Stomach smooth muscle (tissue), 2 donors: ENCODE results near the gene SENP7.
"Not testable (repeated sequence)": the region's sequence is repeated elsewhere in the genome, so short reads cannot be mapped to it uniquely, and the experiment has no call there.

Experiments
- H3K27ac ChIP-seq: one replicate; pipeline ENCODE4 v1.7.0; 2013; ENCODE audit warnings: mild to moderate bottlenecking, low read length, inconsistent platforms
- H3K27me3 ChIP-seq, 2 donors: one replicate each; pipeline ENCODE4 v1.7.0; 2013; ENCODE audit warnings: low read length in 2 of 2; ENCODE audit not compliant: insufficient read depth in 2 of 2, control insufficient read depth in 1 of 2
- H3K36me3 ChIP-seq, 2 donors: one replicate each; pipeline ENCODE4 v1.7.0; 2013; ENCODE audit warnings: low read length in 2 of 2; ENCODE audit not compliant: control insufficient read depth in 2 of 2, insufficient read depth in 2 of 2
- H3K4me1 ChIP-seq: one replicate; pipeline ENCODE4 v1.7.0; 2013; ENCODE audit warnings: low read length; ENCODE audit not compliant: control insufficient read depth, insufficient read depth
- H3K4me3 ChIP-seq, 2 donors: one replicate each; pipeline ENCODE4 v1.7.0; 2013; ENCODE audit warnings: low read length in 2 of 2
- H3K9ac ChIP-seq, 2 donors: one replicate each; pipeline ENCODE4 v1.7.0; 2013; ENCODE audit warnings: low read length in 2 of 2, mild to moderate bottlenecking in 1 of 2
- H3K9me3 ChIP-seq, 2 donors: one replicate each; pipeline ENCODE4 v1.7.0; 2013; ENCODE audit warnings: low read length in 2 of 2; ENCODE audit not compliant: control insufficient read depth in 2 of 2
- donor health status: healthy.
- donor health status: Pancreatic carcinoma.

Gene SENP7

GRCh38 chr3:101512646-101513418, at the start of gene SENP7:
Gene SENP7, minus strand, starts transcription at chr3:101513212. Its CDS starts 82 bp downstream, at chr3:101513130.
- peak within 1 kb of the TSS; percentile 98 to 99 for H3K4me3 ChIP-seq
- H3K27me3 ChIP-seq, result no peaks in the 10 kb centered on the region
- no peaks in the 10 kb centered on the region for H3K9me3 ChIP-seq
- H3K27ac ChIP-seq, result peak within 1 kb of the TSS; percentile 92
- H3K9ac ChIP-seq, result peak within 1 kb of the TSS; percentile 91
- H3K4me1 ChIP-seq, result peaks cover 2% of the 10 kb centered on the region
- H3K36me3 ChIP-seq, result no peaks in the 10 kb centered on the region

- peaks cover 9% of the 10 kb centered on the region for H3K4me1 ChIP-seq
- H3K9ac ChIP-seq, result peak within 1 kb of the TSS; percentile 92 to 94
- H3K9me3 ChIP-seq, result no peaks in the 10 kb centered on the region
- peak within 1 kb of the TSS; percentile 97 to 99 for H3K4me3 ChIP-seq
- peak within 1 kb of the TSS; percentile 87 for H3K27ac ChIP-seq
- H3K36me3 ChIP-seq, result peaks cover 4 to 10% of the 10 kb centered on the region in 2 donors
- H3K27me3 ChIP-seq, result peaks cover 5 to 7% of the 10 kb centered on the region in 2 donors
Measured at GRCh38 chr3:101561630-101562328, 48.8 kb upstream of the SENP7 start, which contains the start of gene TRMT10C. Gene TRMT10C, plus strand, starts transcription at chr3:101561868. Its CDS starts 2,914 bp downstream, at chr3:101564782.

- Histone ChIP-seq H3K36me3 (no peaks in the 10 kb centered on the region), H3K4me3 (no peak overlapping the region), H3K4me1 (no peaks in the 10 kb centered on the region), H3K9ac (no peak overlapping the region), H3K27me3 (peaks cover 5 to 9% of the 10 kb centered on the region in 2 donors), H3K9me3 (no peaks in the 10 kb centered on the region), H3K27ac (no peak overlapping the region)
Measured at GRCh38 chr3:101556064-101556463, 43.1 kb upstream of the SENP7 start.

- not testable (repeated sequence) for H3K4me3 ChIP-seq, H3K27me3 ChIP-seq, H3K9ac ChIP-seq, H3K27ac ChIP-seq, H3K36me3 ChIP-seq, H3K9me3 ChIP-seq, H3K4me1 ChIP-seq
Measured at GRCh38 chr3:101553381-101553780, 40.4 kb upstream of the SENP7 start.

- H3K4me3 ChIP-seq, H3K27me3 ChIP-seq, H3K36me3 ChIP-seq, H3K27ac ChIP-seq, H3K9me3 ChIP-seq, H3K4me1 ChIP-seq, H3K9ac ChIP-seq: not testable (repeated sequence)
Measured at GRCh38 chr3:101551359-101552081, 38.5 kb upstream of the SENP7 start.

GRCh38 chr3:101549473-101549872, 36.5 kb upstream of the SENP7 start:
- Histone ChIP-seq H3K9ac (no peak overlapping the region), H3K27me3 (no peaks in the 10 kb centered on the region), H3K9me3 (no peaks in the 10 kb centered on the region), H3K36me3 (no peaks in the 10 kb centered on the region), H3K4me3 (no peak overlapping the region), H3K4me1 (no peaks in the 10 kb centered on the region), H3K27ac (no peak overlapping the region)

- no peak overlapping the region for H3K9ac ChIP-seq
- H3K27me3 ChIP-seq, result no peaks in the 10 kb centered on the region
- no peaks in the 10 kb centered on the region for H3K9me3 ChIP-seq
- H3K4me3 ChIP-seq, result no peak overlapping the region
- H3K4me1 ChIP-seq, result no peaks in the 10 kb centered on the region
- no peaks in the 10 kb centered on the region for H3K36me3 ChIP-seq
- no peak overlapping the region for H3K27ac ChIP-seq
Measured at GRCh38 chr3:101548527-101549105, 35.6 kb upstream of the SENP7 start.

GRCh38 chr3:101544161-101544850, 31.3 kb upstream of the SENP7 start:
- no peaks in the 10 kb centered on the region for H3K36me3 ChIP-seq
- no peaks in the 10 kb centered on the region for H3K9me3 ChIP-seq
- H3K27me3 ChIP-seq, result no peaks in the 10 kb centered on the region
- no peak overlapping the region for H3K4me3 ChIP-seq
- H3K9ac ChIP-seq, result no peak overlapping the region
- H3K4me1 ChIP-seq, result no peaks in the 10 kb centered on the region
- H3K27ac ChIP-seq, result no peak overlapping the region

- Histone ChIP-seq H3K9me3 (no peaks in the 10 kb centered on the region), H3K4me1 (no peaks in the 10 kb centered on the region), H3K4me3 (no peak overlapping the region), H3K9ac (no peak overlapping the region), H3K27me3 (no peaks in the 10 kb centered on the region), H3K36me3 (no peaks in the 10 kb centered on the region), H3K27ac (no peak overlapping the region)
Measured at GRCh38 chr3:101542957-101543356, 29.9 kb upstream of the SENP7 start.

GRCh38 chr3:101536955-101537354, 23.9 kb upstream of the SENP7 start:
- not testable (repeated sequence) for H3K9ac ChIP-seq, H3K27me3 ChIP-seq, H3K9me3 ChIP-seq, H3K36me3 ChIP-seq, H3K27ac ChIP-seq, H3K4me3 ChIP-seq, H3K4me1 ChIP-seq
